SK-N-SH (cell line): ENCODE data around the gene RAC3. TPM values are rescaled to one million over a fixed set of nuclear protein-coding genes. Genes with fewer than 3 reads are reported as not detected.

Experiments
- GATA2 ChIP-seq: sonication (generic); formaldehyde crosslinking; IDR thresholded peaks from 2 replicates; pipeline ENCODE4 v1.5.0; 2020; ENCODE audit warnings: mild to moderate bottlenecking, missing genetic modification reagents
- JUND ChIP-seq: IDR thresholded peaks from 2 replicates; pipeline ENCODE4 v1.4.0; 2012
- YY1 ChIP-seq: IDR thresholded peaks from 2 replicates; pipeline ENCODE4 v1.4.0; 2012; ENCODE audit warnings: low read depth, mild to moderate bottlenecking
- polyA plus RNA-seq, 3 experiments: library from polyadenylated mRNA; depleted of rRNA; stranded (reverse); fragments of >200 nt; gene quantifications; 2 replicates each; pipeline ENCODE4 v1.2.3, GENCODE V29; 2012

RAC3 gene
- polyA plus RNA-seq, 1 of the 3 experiments (the other 2 are of a cell fraction), result 83.6 TPM

DNA sequence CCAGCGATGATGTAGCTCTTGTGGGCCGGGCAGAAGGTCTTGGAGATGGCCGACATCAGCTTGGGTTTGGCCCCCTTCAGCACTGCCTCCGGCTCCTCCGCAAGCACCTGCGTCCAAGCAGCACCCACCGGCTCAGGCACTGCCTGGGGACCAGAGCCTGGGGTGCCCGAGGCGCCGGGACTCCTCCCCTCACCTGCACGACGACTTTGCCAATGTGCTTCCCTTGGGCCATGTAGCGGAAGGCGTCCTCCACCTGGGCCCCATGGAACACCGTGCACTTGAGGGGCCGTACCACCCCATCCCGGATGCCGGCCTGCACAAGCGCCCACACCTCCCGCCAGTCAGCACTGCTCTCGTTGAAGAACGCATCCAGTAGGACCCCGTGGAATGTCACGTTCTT lies 51.5 kb downstream of the RAC3 start (continued):
- TF ChIP-seq JUND (no peak), YY1 (no peak), GATA2 (CRISPR knock-in tag) (no peak)

Other genes starting within 250 kb of the RAC3 start
- not detected in 2 replicates for gene GCGR, start 227.5 kb upstream of the RAC3 start, polyA plus RNA-seq (2012; rRNA removed)
- 120 and 156 TPM in 2 replicates for gene MCRIP1, start 198.4 kb upstream of the RAC3 start, polyA plus RNA-seq (2012; rRNA removed)
- gene PPP1R27, start 196.6 kb upstream of the RAC3 start, polyA plus RNA-seq (2012; rRNA removed), result 0.07 and 0.16 TPM in 2 replicates
- gene P4HB, start 171.1 kb upstream of the RAC3 start, polyA plus RNA-seq (2012; rRNA removed), result 112 and 165 TPM in 2 replicates
- 184 and 385 TPM in 2 replicates for gene ARHGDIA, start 160.3 kb upstream of the RAC3 start, polyA plus RNA-seq (2012; rRNA removed)
- 176 and 269 TPM in 2 replicates for gene ALYREF, start 140.1 kb upstream of the RAC3 start, polyA plus RNA-seq (2012; rRNA removed)
- gene ANAPC11, start 140.0 kb upstream of the RAC3 start, polyA plus RNA-seq (2012; rRNA removed), result 1,022 and 1,275 TPM in 2 replicates
- gene NPB, start 129.4 kb upstream of the RAC3 start, polyA plus RNA-seq (2012; rRNA removed), result 0.91 and 2.4 TPM in 2 replicates
- 46.2 and 54.1 TPM in 2 replicates for gene PCYT2, start 120.3 kb upstream of the RAC3 start, polyA plus RNA-seq (2012; rRNA removed)
- gene SIRT7, start 113.5 kb upstream of the RAC3 start, polyA plus RNA-seq (2012; rRNA removed), result 32.6 and 34.1 TPM in 2 replicates
- 30.3 and 38.7 TPM in 2 replicates for gene MAFG, start 103.9 kb upstream of the RAC3 start, polyA plus RNA-seq (2012; rRNA removed)
- 121 and 165 TPM in 2 replicates for gene PYCR1, start 94.4 kb upstream of the RAC3 start, polyA plus RNA-seq (2012; rRNA removed)
- not detected in 2 replicates for gene MYADML2, start 84.4 kb upstream of the RAC3 start, polyA plus RNA-seq (2012; rRNA removed)
- 0.33 and 0.36 TPM in 2 replicates for gene NOTUM, start 70.5 kb upstream of the RAC3 start, polyA plus RNA-seq (2012; rRNA removed)
- 27.5 and 36.2 TPM in 2 replicates for gene ASPSCR1, start 54.0 kb upstream of the RAC3 start, polyA plus RNA-seq (2012; rRNA removed)
- 247 and 255 TPM in 2 replicates for gene CENPX, start 8.8 kb upstream of the RAC3 start, polyA plus RNA-seq (2012; rRNA removed)
- gene LRRC45, start 8.4 kb upstream of the RAC3 start, polyA plus RNA-seq (2012; rRNA removed), result 30.3 and 31.5 TPM in 2 replicates
- 153 and 190 TPM in 2 replicates for gene DCXR, start 6.0 kb downstream of the RAC3 start, polyA plus RNA-seq (2012; rRNA removed)
- 54.4 and 68.6 TPM in 2 replicates for gene RFNG, start 20.1 kb downstream of the RAC3 start, polyA plus RNA-seq (2012; rRNA removed)
- gene GPS1, start 20.2 kb downstream of the RAC3 start, polyA plus RNA-seq (2012; rRNA removed), result 264 and 272 TPM in 2 replicates
- gene DUS1L, start 34.1 kb downstream of the RAC3 start, polyA plus RNA-seq (2012; rRNA removed), result 144 and 163 TPM in 2 replicates
- 28.1 and 55.1 TPM in 2 replicates for gene FASN, start 66.6 kb downstream of the RAC3 start, polyA plus RNA-seq (2012; rRNA removed)
- 68.6 and 82.9 TPM in 2 replicates for gene CCDC57, start 181.2 kb downstream of the RAC3 start, polyA plus RNA-seq (2012; rRNA removed)
- 68.8 and 70.7 TPM in 2 replicates for gene SLC16A3, start 197.4 kb downstream of the RAC3 start, polyA plus RNA-seq (2012; rRNA removed)
- 133 and 216 TPM in 2 replicates for gene CSNK1D, start 242.0 kb downstream of the RAC3 start, polyA plus RNA-seq (2012; rRNA removed)